Activated T-cell treated with anti-CD3 and anti-CD28 coated beads, Interleukin-2, amount 50 U/mL, for 1 hour (primary cell): ENCODE results near the gene PPIL3.

Experiments used
- DNase-seq: peaks from one replicate; pipeline ENCODE4 v3.0.0-alpha.2; 2020

PPIL3 gene

GRCh38 chr2:200860092-200860795 is 28.6 kb downstream of the PPIL3 start:
- no peak for DNase-seq

- DNase-seq = no peak
These were observed 32.1 kb downstream of the PPIL3 start for GRCh38 chr2:200856806-200857205.

- no peak for DNase-seq
These were observed 36.3 kb downstream of the PPIL3 start for GRCh38 chr2:200852605-200853004.

- DNase-seq = no peak
These were observed 37.3 kb downstream of the PPIL3 start for GRCh38 chr2:200851398-200852248.

GRCh38 chr2:200850512-200851256 is 38.2 kb downstream of the PPIL3 start:
- DNase-seq = no peak

- no peak for DNase-seq
These were observed 40.9 kb downstream of the PPIL3 start for GRCh38 chr2:200847939-200848338.

- no peak for DNase-seq
These were observed 41.6 kb downstream of the PPIL3 start for GRCh38 chr2:200847269-200847668.

GRCh38 chr2:200845669-200846325 is 43.1 kb downstream of the PPIL3 start:
- DNase-seq = no peak

GRCh38 chr2:200845194-200845593 is 43.7 kb downstream of the PPIL3 start:
- no peak for DNase-seq

GRCh38 chr2:200843993-200844948 is 44.6 kb downstream of the PPIL3 start:
- no peak for DNase-seq

GRCh38 chr2:200839513-200839912 is 49.4 kb downstream of the PPIL3 start:
- no peak for DNase-seq

- DNase-seq = no peak
These were observed 54.2 kb downstream of the PPIL3 start for GRCh38 chr2:200834701-200835100.

GRCh38 chr2:200829258-200829655 is 59.6 kb downstream of the PPIL3 start:
- no peak for DNase-seq

GRCh38 chr2:200828572-200829257 is 60.2 kb downstream of the PPIL3 start:
- no peak for DNase-seq

- no peak for DNase-seq
These were observed 60.8 kb downstream of the PPIL3 start for GRCh38 chr2:200828104-200828503.

- DNase-seq = no peak
These were observed 67.1 kb downstream of the PPIL3 start for GRCh38 chr2:200821686-200822245.
